Measurements from ENCODE around the gene FLNB. TPM values are rescaled to one million over a fixed set of nuclear protein-coding genes. Genes with fewer than 3 reads are reported as not detected.
A peak's percentile ranks its signal among the peaks of the same experiment; 100 is the strongest.

Gene FLNB
- total and polyA plus RNA-seq, 2 of the 8 experiments (the other 6 are each of a cell fraction or from before 2014, with no cell fraction given), result 72.3 to 118 TPM

DNA sequence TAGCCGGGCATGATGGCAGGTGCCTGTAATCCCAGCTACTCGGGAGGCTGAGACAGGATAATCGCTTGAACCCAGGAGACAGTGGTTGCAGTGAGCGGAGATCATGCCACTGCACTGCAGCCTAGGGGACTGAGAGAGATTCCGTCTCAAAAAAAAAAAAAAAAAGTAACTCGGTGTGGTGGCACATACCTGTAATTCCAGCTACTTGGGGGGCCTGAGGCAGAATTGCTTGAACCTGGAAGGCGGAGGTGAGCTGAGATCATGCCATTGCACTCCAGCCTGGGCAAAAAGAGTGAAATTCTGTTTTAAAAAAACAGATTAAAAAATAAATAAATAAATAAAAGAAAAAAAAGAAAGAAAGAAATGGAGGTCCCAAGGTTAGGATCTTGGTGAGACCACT, 6.2 kb upstream of the FLNB start:
- Histone ChIP-seq H2BK120ac (replicated peaks; ENCODE audit: low read depth, low read length) (no peak overlapping the region), H2BK12ac (ENCODE audit: low read depth, low read length) (no peak overlapping the region), H2AK5ac (ENCODE audit: low read depth, low read length) (no peak overlapping the region), H2BK20ac (ENCODE audit: low read length) (no peak overlapping the region), H3K79me1 (ENCODE audit: low read depth, low read length) (no peaks in the 10 kb centered on the region), H3K23ac (ENCODE audit: insufficient read length) (no peak overlapping the region), H4K8ac (ENCODE audit: extremely low read depth, insufficient read depth, low read length) (no peak overlapping the region), H3K4me1 (replicated peaks in 1 of 4; ENCODE audit: control insufficient read depth in 3 of 4, insufficient read depth in 4 of 4, low read length in 3 of 4) (peaks cover 0 to 3% (median 1%) of the 10 kb centered on the region in 4 experiments; a peak in 2 of 7 replicates), H2BK15ac (ENCODE audit: low read length) (no peak overlapping the region), H3K27me3 (replicated peaks in 1 of 4; ENCODE audit: control insufficient read depth in 3 of 4, extremely low read depth in 1 of 4, insufficient read depth in 3 of 4, low read length in 3 of 4) (no peaks in the 10 kb centered on the region), H3K4me3 (ENCODE audit: extremely low read depth in 1 of 4, insufficient read depth in 2 of 4, low read depth in 3 of 4, low read length in 4 of 4) (no peak overlapping the region), H3K14ac (ENCODE audit: insufficient read length) (no peak overlapping the region), H3K18ac (ENCODE audit: extremely low read depth, low read length) (no peak overlapping the region), H2AFZ (ENCODE audit: low read length) (no peak overlapping the region), H2BK5ac (ENCODE audit: low read depth, low read length) (no peak overlapping the region), H3K9ac (replicated peaks in 1 of 4; ENCODE audit: extremely low read depth in 1 of 4, low read depth in 3 of 4, low read length in 3 of 4) (no peak overlapping the region), H3K36me3 (ENCODE audit: control insufficient read depth in 2 of 4, insufficient read depth in 4 of 4, low read length in 3 of 4) (no peaks in the 10 kb centered on the region), H4K20me1 (replicated peaks in 1 of 2; ENCODE audit: control insufficient read depth in 1 of 2, insufficient read depth in 2 of 2, low read length in 2 of 2) (no peaks in the 10 kb centered on the region), H3K9me3 (ENCODE audit: insufficient read depth in 2 of 2, low read depth in 1 of 2, low read length in 1 of 2) (no peaks in the 10 kb centered on the region), H3K4ac (replicated peaks; ENCODE audit: insufficient read length, low read depth, low read length) (no peak overlapping the region), H3K27ac (ENCODE audit: low read depth, low read length) (no peak overlapping the region), H4K5ac (ENCODE audit: insufficient read length, low read depth, low read length) (no peak overlapping the region), H3K56ac (replicated peaks; ENCODE audit: insufficient read length, low read depth, low read length) (no peak overlapping the region), H4K91ac (replicated peaks; ENCODE audit: insufficient read length, low read length) (no peak overlapping the region), H3K79me2 (ENCODE audit: control insufficient read depth in 1 of 2, insufficient read depth in 2 of 2, low read length in 2 of 2) (no peaks in the 10 kb centered on the region), H3K23me2 (ENCODE audit: low read depth, low read length) (no peaks in the 10 kb centered on the region), H3K4me2 (ENCODE audit: insufficient read depth in 1 of 2, low read depth in 2 of 2, low read length in 2 of 2) (no peak overlapping the region)
- no peak for FAIRE-seq
- peak; percentile 68 for TF ChIP-seq TEAD4 (IDR thresholded peaks at IDR 0.05; ENCODE audit: low read depth, low read length)
- no peak for TF ChIP-seq FOSL1 (IDR thresholded peaks at IDR 0.05; ENCODE audit: insufficient read depth, low read depth, low read length)
- no peak for DNase-seq (ENCODE audit: low read depth in 1 of 2, low spot score in 2 of 2)
- WGBS, 2 experiments (ENCODE audit: extremely low coverage in 1 of 2, insufficient coverage in 1 of 2, insufficient read length in 1 of 2, insufficient replicate concordance in 2 of 2, low coverage in 1 of 2, low lambda C conversion rate in 2 of 2, missing lambda C conversion rate in 1 of 2), result 86% methylated on average over 5 of the region's 7 CpGs; no CpG with 5 or more reads in 1 of the 2 experiments
- ChIA-PET CTCF (ENCODE audit: partially characterized antibody) (interaction anchor here (0.6 to 2.8 kb wide), 4 partner anchors 16 to 301 kb away, joined by 3 to 12 read pairs (median 4); no protein-coding TSS in a partner anchor), POLR2A (ENCODE audit: partially characterized antibody) (interaction anchor here (0.7 to 1.3 kb wide), 2 partner anchors 34 to 50 kb away, joined by 3 to 4 read pairs; no protein-coding TSS in a partner anchor)
